ENCODE measurements around the gene LCN12.

DNA sequence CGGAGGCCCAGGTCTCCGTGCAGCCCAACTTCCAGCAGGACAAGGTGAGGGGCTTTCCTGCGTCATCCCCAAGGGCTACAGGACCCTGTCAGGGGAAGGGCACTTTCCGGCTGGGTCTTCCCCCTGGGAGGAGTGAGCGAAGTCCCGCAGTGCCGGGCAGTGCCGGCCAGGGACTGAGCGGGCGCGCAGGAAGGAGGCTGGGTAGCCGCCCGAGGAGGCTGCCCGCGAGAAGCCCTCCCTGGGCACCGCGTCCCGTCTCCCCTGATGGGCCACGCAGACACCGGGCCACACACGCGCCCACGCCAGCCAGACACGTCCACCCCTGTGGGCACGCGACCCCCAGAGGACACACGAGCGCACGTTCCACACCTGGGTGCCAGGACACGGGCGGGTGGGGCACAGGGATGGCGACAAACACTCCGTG lies 25.6 kb downstream of the LCN12 start:
- TF ChIP-seq, protein P1, sequence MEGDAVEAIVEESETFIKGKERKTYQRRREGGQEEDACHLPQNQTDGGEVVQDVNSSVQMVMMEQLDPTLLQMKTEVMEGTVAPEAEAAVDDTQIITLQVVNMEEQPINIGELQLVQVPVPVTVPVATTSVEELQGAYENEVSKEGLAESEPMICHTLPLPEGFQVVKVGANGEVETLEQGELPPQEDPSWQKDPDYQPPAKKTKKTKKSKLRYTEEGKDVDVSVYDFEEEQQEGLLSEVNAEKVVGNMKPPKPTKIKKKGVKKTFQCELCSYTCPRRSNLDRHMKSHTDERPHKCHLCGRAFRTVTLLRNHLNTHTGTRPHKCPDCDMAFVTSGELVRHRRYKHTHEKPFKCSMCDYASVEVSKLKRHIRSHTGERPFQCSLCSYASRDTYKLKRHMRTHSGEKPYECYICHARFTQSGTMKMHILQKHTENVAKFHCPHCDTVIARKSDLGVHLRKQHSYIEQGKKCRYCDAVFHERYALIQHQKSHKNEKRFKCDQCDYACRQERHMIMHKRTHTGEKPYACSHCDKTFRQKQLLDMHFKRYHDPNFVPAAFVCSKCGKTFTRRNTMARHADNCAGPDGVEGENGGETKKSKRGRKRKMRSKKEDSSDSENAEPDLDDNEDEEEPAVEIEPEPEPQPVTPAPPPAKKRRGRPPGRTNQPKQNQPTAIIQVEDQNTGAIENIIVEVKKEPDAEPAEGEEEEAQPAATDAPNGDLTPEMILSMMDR (IDR thresholded peaks at IDR 0.05) = no peak
- TF ChIP-seq POLR2A (IDR thresholded peaks at IDR 0.05) = no peak
